Astrocyte (in vitro differentiated cells and primary cell): ENCODE results near the gene PDX1. TPM values are rescaled to one million over a fixed set of nuclear protein-coding genes. Genes with fewer than 3 reads are reported as not detected.

Source experiments
- DNase-seq: peaks from one replicate; pipeline ENCODE4 v3.0.0-alpha.2; 2010; ENCODE audit warnings: low read depth
- FAIRE-seq: peaks from 2 replicates; lab custom pipeline; 2011; peaks lifted over from hg19 to GRCh38; lab: Jason Lieb, UNC
- H2AFZ ChIP-seq: 2 replicates; pipeline ENCODE4 v1.6.0; 2012; ENCODE audit warnings: low read depth, low read length, inconsistent platforms
- H3K27ac ChIP-seq: 2 replicates; pipeline ENCODE4 v1.5.1; 2011; ENCODE audit warnings: low read depth, low read length, inconsistent platforms
- H3K27me3 ChIP-seq: 2 replicates; pipeline ENCODE4 v1.6.0; 2011; ENCODE audit warnings: low read length, inconsistent platforms; ENCODE audit not compliant: insufficient read depth
- H3K36me3 ChIP-seq: 2 replicates; pipeline ENCODE4 v1.5.1; 2011; ENCODE audit warnings: low read length, inconsistent platforms; ENCODE audit not compliant: insufficient read depth
- H3K4me1 ChIP-seq: 2 replicates; pipeline ENCODE4 v1.5.1; 2011; ENCODE audit warnings: low read length, inconsistent platforms; ENCODE audit not compliant: insufficient read depth
- H3K4me2 ChIP-seq: 2 replicates; pipeline ENCODE4 v1.6.0; 2012; ENCODE audit warnings: low read length, inconsistent platforms
- H3K4me3 ChIP-seq: 2 replicates; pipeline ENCODE4 v1.5.1; 2011; ENCODE audit warnings: low read depth, mild to moderate bottlenecking, low read length, inconsistent platforms; ENCODE audit not compliant: insufficient read depth
- H3K79me2 ChIP-seq: 2 replicates; pipeline ENCODE4 v1.6.0; 2012; ENCODE audit warnings: mild to moderate bottlenecking, low read length, inconsistent platforms; ENCODE audit not compliant: insufficient read depth
- H3K9ac ChIP-seq: 2 replicates; pipeline ENCODE4 v1.6.0; 2012; ENCODE audit warnings: mild to moderate bottlenecking, low read length, inconsistent platforms
- H3K9me3 ChIP-seq: 2 replicates; pipeline ENCODE4 v1.5.1; 2012; ENCODE audit warnings: low read depth, mild to moderate bottlenecking, low read length, inconsistent platforms; ENCODE audit not compliant: insufficient read depth
- H4K20me1 ChIP-seq: 2 replicates; pipeline ENCODE4 v1.6.0; 2012; ENCODE audit warnings: low read length, inconsistent platforms; ENCODE audit not compliant: insufficient read depth
- H3K27ac Mint-ChIP-seq: one replicate; pipeline ENCODE4 v1.8.0; 2021; ENCODE audit warnings: mild to moderate bottlenecking, mixed read lengths; ENCODE audit not compliant: unreplicated experiment
- H3K27me3 Mint-ChIP-seq: one replicate; pipeline ENCODE4 v1.8.0; 2021; ENCODE audit warnings: low read depth, mixed read lengths; ENCODE audit not compliant: unreplicated experiment
- H3K36me3 Mint-ChIP-seq: one replicate; pipeline ENCODE4 v1.8.0; 2021; ENCODE audit warnings: low read depth, mixed read lengths; ENCODE audit not compliant: unreplicated experiment
- H3K4me1 Mint-ChIP-seq: one replicate; pipeline ENCODE4 v1.8.0; 2021; ENCODE audit warnings: low read depth, mixed read lengths; ENCODE audit not compliant: unreplicated experiment
- H3K4me3 Mint-ChIP-seq: one replicate; pipeline ENCODE4 v1.8.0; 2021; ENCODE audit warnings: mild to moderate bottlenecking, moderate library complexity, mixed read lengths; ENCODE audit not compliant: unreplicated experiment
- H3K9me3 Mint-ChIP-seq: one replicate; pipeline ENCODE4 v1.8.0; 2021; ENCODE audit warnings: mild to moderate bottlenecking, mixed read lengths; ENCODE audit not compliant: unreplicated experiment
- EZH2 ChIP-seq: IDR thresholded peaks from 2 replicates; pipeline ENCODE4 v1.6.1; 2012; ENCODE audit warnings: mild to moderate bottlenecking, low read length, inconsistent platforms; ENCODE audit not compliant: insufficient read depth
- total RNA-seq: library from RNA; stranded (reverse); gene quantifications from 2 replicates; pipeline ENCODE4 v1.2.1, GENCODE V29; 2021
- TF ChIP-seq, protein P1 (sequence below): IDR thresholded peaks from 2 replicates; pipeline ENCODE4 v1.5.1; 2011; ENCODE audit warnings: low read depth, mild to moderate bottlenecking, inconsistent platforms, low read length, moderate library complexity; ENCODE audit not compliant: insufficient read depth

The PDX1 gene
- total RNA-seq, 1 donor from 2014 or later, result not detected

DNA sequence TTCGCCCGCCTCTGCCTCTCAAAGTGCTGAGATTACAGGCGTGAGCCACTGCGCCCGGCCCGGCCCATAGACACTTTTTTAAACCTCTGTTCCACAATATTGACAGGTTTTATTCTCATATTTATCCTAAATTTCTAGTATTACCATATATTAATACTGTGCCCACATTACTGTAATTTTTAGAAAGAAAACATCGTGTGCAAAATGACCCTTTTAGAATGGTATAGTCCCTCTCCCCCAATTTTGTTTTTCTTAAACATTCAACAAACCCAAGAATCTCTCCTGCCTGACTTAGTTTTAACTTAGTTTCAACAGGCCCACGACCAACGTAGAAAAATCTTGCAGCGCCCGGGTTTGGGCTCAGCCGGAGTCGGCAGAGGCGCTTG, 40.2 kb downstream of the PDX1 start:
- H2AFZ ChIP-seq, result no peak overlapping the region
- no peaks in the 10 kb centered on the region for H3K36me3 Mint-ChIP-seq
- no peaks in the 10 kb centered on the region for H3K36me3 ChIP-seq
- H3K79me2 ChIP-seq, result no peaks in the 10 kb centered on the region
- H3K9ac ChIP-seq, result no peak overlapping the region
- no peak overlapping the region for H3K4me3 Mint-ChIP-seq
- no peaks in the 10 kb centered on the region for H4K20me1 ChIP-seq
- FAIRE-seq (no peak), DNase-seq (no peak)
- H3K4me3 ChIP-seq, result no peak overlapping the region
- peaks cover 86% of the 10 kb centered on the region for H3K27me3 Mint-ChIP-seq
- H3K27me3 ChIP-seq, result peaks cover 89% of the 10 kb centered on the region
- peak overlapping the region; percentile 50 for H3K4me2 ChIP-seq
- peaks cover 3% of the 10 kb centered on the region for H3K9me3 Mint-ChIP-seq
- peaks cover 2% of the 10 kb centered on the region for H3K9me3 ChIP-seq
- H3K27ac Mint-ChIP-seq, result peak overlapping the region; percentile 62
- no peaks in the 10 kb centered on the region for H3K4me1 Mint-ChIP-seq
- no peak overlapping the region for H3K27ac ChIP-seq
- peaks cover 3% of the 10 kb centered on the region for H3K4me1 ChIP-seq
- no peak for TF ChIP-seq EZH2
- TF ChIP-seq, protein P1, sequence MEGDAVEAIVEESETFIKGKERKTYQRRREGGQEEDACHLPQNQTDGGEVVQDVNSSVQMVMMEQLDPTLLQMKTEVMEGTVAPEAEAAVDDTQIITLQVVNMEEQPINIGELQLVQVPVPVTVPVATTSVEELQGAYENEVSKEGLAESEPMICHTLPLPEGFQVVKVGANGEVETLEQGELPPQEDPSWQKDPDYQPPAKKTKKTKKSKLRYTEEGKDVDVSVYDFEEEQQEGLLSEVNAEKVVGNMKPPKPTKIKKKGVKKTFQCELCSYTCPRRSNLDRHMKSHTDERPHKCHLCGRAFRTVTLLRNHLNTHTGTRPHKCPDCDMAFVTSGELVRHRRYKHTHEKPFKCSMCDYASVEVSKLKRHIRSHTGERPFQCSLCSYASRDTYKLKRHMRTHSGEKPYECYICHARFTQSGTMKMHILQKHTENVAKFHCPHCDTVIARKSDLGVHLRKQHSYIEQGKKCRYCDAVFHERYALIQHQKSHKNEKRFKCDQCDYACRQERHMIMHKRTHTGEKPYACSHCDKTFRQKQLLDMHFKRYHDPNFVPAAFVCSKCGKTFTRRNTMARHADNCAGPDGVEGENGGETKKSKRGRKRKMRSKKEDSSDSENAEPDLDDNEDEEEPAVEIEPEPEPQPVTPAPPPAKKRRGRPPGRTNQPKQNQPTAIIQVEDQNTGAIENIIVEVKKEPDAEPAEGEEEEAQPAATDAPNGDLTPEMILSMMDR, result no peak

DNA sequence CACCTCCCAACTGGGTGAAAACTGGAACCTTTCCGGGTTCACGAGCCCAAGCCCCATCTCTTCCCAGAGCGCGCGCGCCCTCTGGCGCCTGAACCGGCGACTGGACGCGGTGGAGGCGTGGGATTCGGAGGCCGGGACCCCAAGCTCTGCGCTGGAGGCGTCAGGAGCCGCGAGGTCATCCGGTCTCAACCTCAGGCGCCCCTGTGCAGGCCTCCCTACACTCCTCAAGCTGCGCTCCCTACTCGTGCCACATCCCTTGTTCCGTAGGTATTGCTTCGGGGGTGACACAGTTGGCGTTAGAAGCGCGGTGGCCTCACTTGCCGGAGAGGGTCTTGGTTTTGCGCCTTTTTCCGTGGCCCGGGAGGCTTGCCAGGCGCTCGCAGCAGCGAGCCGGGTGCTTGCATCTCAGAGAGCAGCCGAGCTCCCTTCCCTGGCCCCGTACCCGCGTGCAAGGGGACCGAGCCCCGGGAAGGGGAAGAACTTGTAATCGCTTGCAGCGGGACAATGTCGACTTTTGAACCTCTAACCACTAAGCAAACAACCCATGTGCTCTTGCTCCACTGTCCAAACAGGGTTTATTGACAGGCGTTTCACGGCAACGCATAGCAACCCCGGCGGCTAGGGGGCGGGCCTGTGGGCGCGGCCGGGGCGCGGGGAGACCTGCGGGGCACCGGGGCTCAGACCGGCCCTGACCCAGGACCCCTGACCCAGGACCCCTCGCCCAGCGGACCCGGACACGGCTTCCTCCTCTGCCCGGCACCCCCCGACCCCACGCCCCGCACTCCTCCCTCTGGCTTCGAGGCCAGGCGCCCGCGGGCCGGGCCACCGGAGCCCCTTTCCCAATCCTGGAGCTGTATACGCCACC, 40.8 kb downstream of the PDX1 start:
- H3K4me1 ChIP-seq, result peaks cover 3% of the 10 kb centered on the region
- Mint-ChIP-seq H3K27me3 (peaks cover 86% of the 10 kb centered on the region), H3K27ac (no peak overlapping the region), H3K36me3 (no peaks in the 10 kb centered on the region), H3K9me3 (peaks cover under 1% of the 10 kb centered on the region), H3K4me3 (peak overlapping the region; percentile 57), H3K4me1 (no peaks in the 10 kb centered on the region)
- H3K36me3 ChIP-seq, result no peaks in the 10 kb centered on the region
- no peak overlapping the region for H3K27ac ChIP-seq
- H2AFZ ChIP-seq, result no peak overlapping the region
- H3K9me3 ChIP-seq, result peaks cover 2% of the 10 kb centered on the region
- no peaks in the 10 kb centered on the region for H4K20me1 ChIP-seq
- TF ChIP-seq, protein P1, result no peak
- peak; percentile 87 for TF ChIP-seq EZH2
- no peak overlapping the region for H3K9ac ChIP-seq
- DNase-seq, result no peak
- peaks cover 89% of the 10 kb centered on the region for H3K27me3 ChIP-seq
- no peak for FAIRE-seq
- no peaks in the 10 kb centered on the region for H3K79me2 ChIP-seq
- no peak overlapping the region for H3K4me3 ChIP-seq
- peak overlapping the region; percentile 50 for H3K4me2 ChIP-seq
